PC-9 (cell line): ENCODE results near the gene ALKBH2. TPM values are rescaled to one million over a fixed set of nuclear protein-coding genes. Genes with fewer than 3 reads are reported as not detected.
A peak's percentile ranks its signal among the peaks of the same experiment; 100 is the strongest.
"Not testable (repeated sequence)": the region's sequence is repeated elsewhere in the genome, so short reads cannot be mapped to it uniquely, and the experiment has no call there.

Source experiments
- BruUV-seq: library from RNA; stranded (reverse); fragments of 400-500 nt; replicated peaks from 2 replicates; lab custom pipeline; 2021; lab: Mats Ljungman, UMichigan
- CTCF ChIA-PET: fragments of 300-600 bp; sonication (Branson Sonifier 250); formaldehyde crosslinking; loops from one replicate; lab custom pipeline; 2022; ENCODE audit warnings: antibody characterized with exemption; lab: Charles Lee
- POLR2A ChIA-PET: fragments of 300-600 bp; sonication (Branson Sonifier 250); formaldehyde crosslinking; loops from one replicate; lab custom pipeline; 2022; ENCODE audit warnings: antibody characterized with exemption; ENCODE audit not compliant: unreplicated experiment; lab: Charles Lee
- DNase-seq, 2 experiments: peaks; one replicate each; pipeline versions ENCODE4 v3.0.0 to v3.0.0-alpha.2; 2015 to 2022; ENCODE audit warnings: mixed read lengths in 1 of 2
- H2AFZ ChIP-seq: fragments of 200-600 bp; sonication (generic); 2 replicates; pipeline ENCODE4 v1.8.1; 2017; ENCODE audit warnings: antibody characterized with exemption
- H3F3A ChIP-seq: fragments of 200-600 bp; sonication (generic); 2 replicates; pipeline ENCODE4 v1.8.1; 2017; ENCODE audit warnings: antibody characterized with exemption, mild to moderate bottlenecking, low read depth; ENCODE audit not compliant: insufficient read depth
- H3K27ac ChIP-seq: fragments of 200-600 bp; sonication (generic); 2 replicates; pipeline ENCODE4 v1.6.1; 2016; ENCODE audit warnings: mixed run types
- H3K27me3 ChIP-seq: fragments of 200-600 bp; sonication (generic); 2 replicates; pipeline ENCODE4 v1.6.1; 2016; ENCODE audit warnings: low read depth, mixed run types; ENCODE audit not compliant: insufficient read depth
- H3K36me3 ChIP-seq: fragments of 200-600 bp; sonication (generic); 2 replicates; pipeline ENCODE4 v1.6.1; 2016; ENCODE audit warnings: low read depth, mixed run types
- H3K4me1 ChIP-seq: fragments of 200-600 bp; sonication (generic); replicated peaks from 2 replicates; pipeline ENCODE4 v1.6.1; 2016; ENCODE audit warnings: mixed run types; ENCODE audit not compliant: insufficient read depth
- H3K4me2 ChIP-seq: fragments of 200-600 bp; sonication (generic); 2 replicates; pipeline ENCODE4 v1.6.1; 2017; ENCODE audit warnings: mixed run types
- H3K4me3 ChIP-seq: fragments of 200-600 bp; sonication (generic); 2 replicates; pipeline ENCODE4 v1.6.1; 2016; ENCODE audit warnings: mixed run types
- H3K79me2 ChIP-seq: fragments of 200-600 bp; sonication (generic); 2 replicates; pipeline ENCODE4 v1.6.1; 2017; ENCODE audit warnings: low read depth, mixed run types
- H3K9me2 ChIP-seq: fragments of 200-600 bp; sonication (generic); 2 replicates; pipeline ENCODE4 v1.8.1; 2017; ENCODE audit warnings: mild to moderate bottlenecking; ENCODE audit not compliant: insufficient read depth
- H3K9me3 ChIP-seq: fragments of 200-600 bp; sonication (generic); 2 replicates; pipeline ENCODE4 v1.8.1; 2016; ENCODE audit warnings: low read depth; ENCODE audit not compliant: insufficient read depth
- H4K20me1 ChIP-seq: fragments of 200-600 bp; sonication (generic); 2 replicates; pipeline ENCODE4 v1.8.1; 2017; ENCODE audit not compliant: insufficient read depth
- CTCF ChIP-seq: fragments of 200-600 bp; sonication (generic); conservative IDR thresholded peaks from 2 replicates; pipeline ENCODE4 v1.6.1; 2017; ENCODE audit warnings: mixed run types, antibody characterized with exemption, mild to moderate bottlenecking, moderate library complexity
- EZH2 ChIP-seq: fragments of 200-600 bp; sonication (generic); IDR thresholded peaks from 2 replicates; pipeline ENCODE4 v1.8.0; 2017; ENCODE audit warnings: antibody characterized with exemption, low read depth
- intact Hi-C: fragments of 100-400 bp; cut with micrococcal nuclease; formaldehyde crosslinking; loops from one replicate; pipeline ENCODE4 v1.10.0; 2022; ENCODE audit not compliant: unreplicated experiment
- total RNA-seq: library from RNA; stranded (reverse); gene quantifications from 2 replicates; pipeline ENCODE4 v1.2.3, GENCODE V29; 2021

Gene ALKBH2
- total RNA-seq, 1 experiment from 2014 or later = 14.9 TPM

DNA sequence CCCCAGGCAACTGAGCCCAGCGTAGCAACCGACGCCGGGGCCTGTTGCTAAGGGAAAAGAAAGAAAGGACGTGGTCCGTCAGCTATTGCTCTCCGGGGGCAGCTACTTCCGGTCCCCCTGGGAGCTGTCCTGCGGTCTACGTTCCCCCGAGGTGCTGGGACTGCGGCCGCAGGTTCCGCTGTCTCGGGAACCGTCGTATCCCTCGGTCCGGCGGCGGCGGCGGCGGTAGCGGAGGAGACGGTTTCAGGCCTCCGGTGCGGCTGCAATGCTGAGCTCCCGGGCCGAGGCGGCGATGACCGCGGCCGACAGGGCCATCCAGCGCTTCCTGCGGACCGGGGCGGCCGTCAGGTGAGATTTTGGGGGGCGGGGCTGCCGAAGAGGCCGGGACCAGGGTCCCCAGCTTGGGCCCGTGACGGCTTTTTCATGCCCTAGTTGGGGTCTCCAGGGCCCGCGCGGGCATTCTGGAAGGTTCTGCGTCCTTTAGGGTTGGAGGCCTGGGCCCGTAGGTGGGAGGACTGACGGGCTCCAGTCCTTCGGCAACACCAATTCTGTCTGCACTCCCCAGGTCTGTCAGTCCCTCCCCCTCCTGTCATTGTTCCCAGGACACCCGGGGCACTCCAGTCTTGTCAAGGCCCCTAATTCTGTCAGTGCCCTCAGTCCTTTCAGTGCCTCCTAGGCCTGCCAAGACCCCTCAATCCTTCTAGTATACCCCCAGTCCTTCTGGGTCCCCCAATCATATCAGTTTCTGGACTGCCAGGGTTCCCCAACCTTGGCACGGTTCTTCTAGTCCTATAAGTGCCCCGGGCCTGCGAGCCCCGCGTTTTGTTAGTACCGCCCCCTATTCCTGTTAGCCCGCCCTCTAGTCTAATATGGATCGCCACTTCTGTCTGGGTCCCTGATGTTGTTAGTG is 40.6 kb downstream of the ALKBH2 start, which contains the start of gene USP30:
Gene USP30, plus strand, starts transcription at position 163 of the 910 bp plus-strand sequence. Its CDS starts 103 bp downstream, at position 266.
- Histone ChIP-seq H3K4me3 (peak within 1 kb of the TSS; percentile 79), H3K27ac (no peak within 1 kb of the TSS), H3K36me3 (no peaks in the 10 kb centered on the region), H3K4me1 (peaks cover 11% of the 10 kb centered on the region; the same call in 1 of the 2 replicates), H2AFZ (peak within 1 kb of the TSS; percentile 94), H3K27me3 (no peaks in the 10 kb centered on the region), H3K79me2 (no peaks in the 10 kb centered on the region), H3F3A (peaks cover 2% of the 10 kb centered on the region), H3K4me2 (peak within 1 kb of the TSS; percentile 80), H4K20me1 (no peaks in the 10 kb centered on the region), H3K9me2 (no peaks in the 10 kb centered on the region), H3K9me3 (no peaks in the 10 kb centered on the region)
- no TSS peak for BruUV-seq
- POLR2A ChIA-PET = interaction anchor here (0.7 kb wide), 1 partner anchor 318 kb away, joined by 3 read pairs; no protein-coding TSS in a partner anchor
- no peak for TF ChIP-seq EZH2
- TF ChIP-seq CTCF = no peak
- CTCF ChIA-PET = interaction anchor here (0.6 kb wide), 1 partner anchor 102 kb away, joined by 7 read pairs; no protein-coding TSS in a partner anchor
- DNase-seq = peak; percentile 71 to 76
- intact Hi-C loops = loop anchor here (5.0 kb wide), 1 partner anchor 195 kb away; the partner anchor contains the start of gene SSH1

DNA sequence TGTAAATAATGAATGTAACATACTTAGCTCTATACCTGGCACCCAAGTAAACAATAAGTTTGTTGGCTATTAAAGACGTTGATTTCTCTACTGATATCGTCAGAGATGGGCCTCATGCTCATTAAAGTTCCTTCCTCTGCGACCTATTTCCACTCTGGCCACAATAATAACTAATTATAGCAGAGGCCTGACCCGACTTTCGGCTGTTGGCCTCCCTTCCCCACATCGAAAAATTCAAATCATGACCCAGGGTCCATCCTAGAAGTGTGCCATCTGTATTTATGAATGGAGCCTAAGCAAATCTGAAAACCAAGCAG is 41.2 kb downstream of the ALKBH2 start:
- CTCF ChIA-PET = no interaction called here
- Histone ChIP-seq H3K4me1 (peaks cover 11% of the 10 kb centered on the region; the same call in 1 of the 2 replicates), H3K79me2 (no peaks in the 10 kb centered on the region), H3K9me2 (no peaks in the 10 kb centered on the region), H2AFZ (peak overlapping the region; percentile 94), H3K4me2 (peak overlapping the region; percentile 80), H3K4me3 (peak overlapping the region; percentile 79), H3K9me3 (no peaks in the 10 kb centered on the region), H3F3A (peaks cover 8% of the 10 kb centered on the region), H4K20me1 (no peaks in the 10 kb centered on the region), H3K27ac (no peak overlapping the region), H3K36me3 (no peaks in the 10 kb centered on the region), H3K27me3 (no peaks in the 10 kb centered on the region)
- POLR2A ChIA-PET = interaction anchor here (0.7 kb wide), 1 partner anchor 319 kb away, joined by 3 read pairs; no protein-coding TSS in a partner anchor
- intact Hi-C loops = loop anchor here (5.0 kb wide), 1 partner anchor 195 kb away; the partner anchor contains the start of gene SSH1
- BruUV-seq = no TSS peak
- no peak for DNase-seq
- TF ChIP-seq CTCF (no peak), EZH2 (no peak)

DNA sequence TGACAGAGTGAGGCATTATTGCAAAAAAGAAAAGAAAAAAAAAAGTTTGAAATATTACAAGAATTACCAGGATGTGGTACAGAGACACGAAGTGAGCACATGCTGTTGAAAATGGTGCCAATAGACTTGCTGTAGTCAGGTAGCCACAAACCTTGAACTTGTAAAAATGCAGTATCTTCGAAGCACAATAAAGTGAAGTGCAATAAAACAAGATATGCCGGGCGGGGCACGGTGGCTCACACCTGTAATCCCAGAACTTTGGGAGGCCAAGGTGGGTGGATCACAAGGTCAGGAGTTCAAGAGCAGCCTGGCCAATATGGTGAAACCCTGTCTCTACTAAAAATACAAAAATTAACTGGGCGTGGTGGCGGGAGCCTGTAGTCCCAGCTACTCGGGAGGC is 43.5 kb downstream of the ALKBH2 start:
- H4K20me1 ChIP-seq, H3K27ac ChIP-seq, DNase-seq, H3K27me3 ChIP-seq, H3K4me2 ChIP-seq, H3K9me2 ChIP-seq, H2AFZ ChIP-seq, H3K9me3 ChIP-seq, BruUV-seq, H3K4me3 ChIP-seq, CTCF ChIA-PET, H3F3A ChIP-seq, H3K36me3 ChIP-seq, H3K79me2 ChIP-seq, POLR2A ChIA-PET: not testable (repeated sequence)
- intact Hi-C loops = loop anchor here (5.0 kb wide), 1 partner anchor 192 kb away; the partner anchor contains the start of gene SSH1
- peaks cover 14% of the 10 kb centered on the region; the same call in 1 of the 2 replicates for H3K4me1 ChIP-seq

DNA sequence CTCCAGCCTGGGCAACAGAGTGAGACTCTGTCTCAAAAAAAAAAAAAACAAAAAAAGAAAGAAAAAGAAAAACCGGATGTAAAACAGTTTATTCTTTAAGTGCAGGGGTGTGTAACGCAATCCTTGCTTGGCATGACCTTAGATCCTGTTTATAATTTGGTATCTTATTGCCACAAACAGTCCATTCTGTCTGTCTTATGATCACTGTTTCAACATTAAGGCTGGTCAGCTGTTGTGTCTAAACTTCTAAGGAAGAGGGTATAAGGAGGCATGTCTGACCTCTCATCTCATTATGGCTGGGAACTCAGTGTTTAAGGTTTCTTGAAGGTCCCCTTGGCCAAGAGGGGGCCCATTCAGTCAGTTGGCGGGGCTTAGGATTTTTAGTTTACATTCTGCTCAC is 44.6 kb downstream of the ALKBH2 start:
- H2AFZ ChIP-seq, H3K9me3 ChIP-seq, H3K27ac ChIP-seq, H3K79me2 ChIP-seq, H3F3A ChIP-seq, CTCF ChIA-PET, H3K4me2 ChIP-seq, H4K20me1 ChIP-seq, H3K4me3 ChIP-seq, intact Hi-C loops, POLR2A ChIA-PET, BruUV-seq, H3K9me2 ChIP-seq, DNase-seq, H3K27me3 ChIP-seq, H3K36me3 ChIP-seq: not testable (repeated sequence)
- peaks cover 10% of the 10 kb centered on the region; the same call in 1 of the 2 replicates for H3K4me1 ChIP-seq
